NCI-H345 (cell line): ENCODE results near the gene NELL1.

Source experiments
- DNase-seq: peaks from one replicate; lab custom pipeline; 2025; lab: John Stamatoyannopoulos, UW

NELL1 gene

GRCh38 chr11:20668844-20669819 lies at the start of gene NELL1:
Gene NELL1 (plus strand): TSS chr11:20669586.
- peak; percentile 67 for DNase-seq

- DNase-seq, result no peak
Measured at GRCh38 chr11:20620988-20621387, 48.4 kb upstream of the NELL1 start.

- no peak for DNase-seq
Measured at GRCh38 chr11:20621679-20622078, 47.7 kb upstream of the NELL1 start.

GRCh38 chr11:20623252-20623651 lies 46.1 kb upstream of the NELL1 start:
- no peak for DNase-seq

- DNase-seq, result no peak
Measured at GRCh38 chr11:20626279-20626678, 43.1 kb upstream of the NELL1 start.

- DNase-seq, result no peak
Measured at GRCh38 chr11:20627026-20627425, 42.4 kb upstream of the NELL1 start.

GRCh38 chr11:20627701-20628100 lies 41.7 kb upstream of the NELL1 start:
- no peak for DNase-seq

GRCh38 chr11:20631519-20632168 lies 37.7 kb upstream of the NELL1 start:
- DNase-seq, result peak; percentile 16

GRCh38 chr11:20632169-20632532 lies 37.2 kb upstream of the NELL1 start:
- DNase-seq, result no peak

GRCh38 chr11:20634044-20634443 lies 35.3 kb upstream of the NELL1 start:
- no peak for DNase-seq

- no peak for DNase-seq
Measured at GRCh38 chr11:20634781-20635180, 34.6 kb upstream of the NELL1 start.

- DNase-seq, result no peak
Measured at GRCh38 chr11:20638074-20638473, 31.3 kb upstream of the NELL1 start.

- DNase-seq, result no peak
Measured at GRCh38 chr11:20639688-20640087, 29.7 kb upstream of the NELL1 start.

- DNase-seq, result no peak
Measured at GRCh38 chr11:20640401-20640800, 29.0 kb upstream of the NELL1 start.

GRCh38 chr11:20644360-20644759 lies 25.0 kb upstream of the NELL1 start:
- DNase-seq, result no peak

- DNase-seq, result peak; percentile 76
Measured at GRCh38 chr11:20647976-20648565, 21.3 kb upstream of the NELL1 start.

GRCh38 chr11:20652150-20652806 lies 17.1 kb upstream of the NELL1 start:
- no peak for DNase-seq

GRCh38 chr11:20654038-20654437 lies 15.3 kb upstream of the NELL1 start:
- no peak for DNase-seq

- no peak for DNase-seq
Measured at GRCh38 chr11:20656901-20657300, 12.5 kb upstream of the NELL1 start.

- DNase-seq, result peak; percentile 84
Measured at GRCh38 chr11:20658135-20658534, 11.3 kb upstream of the NELL1 start.

GRCh38 chr11:20661445-20661844 lies 7.9 kb upstream of the NELL1 start:
- DNase-seq, result no peak

GRCh38 chr11:20661850-20662249 lies 7.5 kb upstream of the NELL1 start:
- no peak for DNase-seq
